ENCODE data around the gene ZNF175.

DNA sequence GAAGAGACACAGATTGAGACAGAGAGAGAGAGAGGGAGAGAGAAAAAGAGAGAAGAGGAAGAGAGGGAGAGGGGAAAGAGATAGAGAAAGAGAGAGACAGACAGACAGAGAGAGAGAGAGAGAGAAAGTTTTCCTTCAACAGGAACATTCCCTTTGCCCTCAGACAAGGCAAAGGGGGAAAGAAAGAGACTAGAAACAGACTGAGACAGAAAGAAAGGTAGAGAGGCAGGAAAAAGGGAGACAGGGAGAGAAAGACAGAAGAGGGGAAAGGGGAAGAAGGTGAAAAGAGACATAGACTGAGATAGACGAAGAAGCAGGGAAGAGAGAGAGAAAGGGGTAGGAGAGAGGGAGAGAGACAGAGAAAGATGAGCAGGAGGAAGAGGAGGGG is 18.5 kb upstream of the ZNF175 start:
- TF ChIP-seq, protein P1, sequence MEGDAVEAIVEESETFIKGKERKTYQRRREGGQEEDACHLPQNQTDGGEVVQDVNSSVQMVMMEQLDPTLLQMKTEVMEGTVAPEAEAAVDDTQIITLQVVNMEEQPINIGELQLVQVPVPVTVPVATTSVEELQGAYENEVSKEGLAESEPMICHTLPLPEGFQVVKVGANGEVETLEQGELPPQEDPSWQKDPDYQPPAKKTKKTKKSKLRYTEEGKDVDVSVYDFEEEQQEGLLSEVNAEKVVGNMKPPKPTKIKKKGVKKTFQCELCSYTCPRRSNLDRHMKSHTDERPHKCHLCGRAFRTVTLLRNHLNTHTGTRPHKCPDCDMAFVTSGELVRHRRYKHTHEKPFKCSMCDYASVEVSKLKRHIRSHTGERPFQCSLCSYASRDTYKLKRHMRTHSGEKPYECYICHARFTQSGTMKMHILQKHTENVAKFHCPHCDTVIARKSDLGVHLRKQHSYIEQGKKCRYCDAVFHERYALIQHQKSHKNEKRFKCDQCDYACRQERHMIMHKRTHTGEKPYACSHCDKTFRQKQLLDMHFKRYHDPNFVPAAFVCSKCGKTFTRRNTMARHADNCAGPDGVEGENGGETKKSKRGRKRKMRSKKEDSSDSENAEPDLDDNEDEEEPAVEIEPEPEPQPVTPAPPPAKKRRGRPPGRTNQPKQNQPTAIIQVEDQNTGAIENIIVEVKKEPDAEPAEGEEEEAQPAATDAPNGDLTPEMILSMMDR (conservative IDR thresholded peaks at IDR 0.05 in 1 of 2, IDR thresholded peaks at IDR 0.05 in 1 of 2; ENCODE audit: extremely low read depth in 1 of 2, insufficient read depth in 1 of 2, low read depth in 1 of 2, low read length in 2 of 2): no peak
- no peak for TF ChIP-seq EZH2 (IDR thresholded peaks at IDR 0.05; ENCODE audit: borderline replicate concordance, low read length)

All from mammary epithelial cell (primary cell).